GM21526 (cell line): ENCODE results near the gene CLCN7.

ENCODE experiments used
- ATAC-seq: cut with Tn5 transposase; IDR thresholded peaks from one replicate; pipeline ENCODE4 v1.9.1; 2021; ENCODE audit warnings: moderate library complexity; ENCODE audit not compliant: unreplicated experiment, low FRiP score

Gene CLCN7

GRCh38 chr16:1503110-1503955 is 28.5 kb upstream of the CLCN7 start:
- ATAC-seq, result no peak

DNA sequence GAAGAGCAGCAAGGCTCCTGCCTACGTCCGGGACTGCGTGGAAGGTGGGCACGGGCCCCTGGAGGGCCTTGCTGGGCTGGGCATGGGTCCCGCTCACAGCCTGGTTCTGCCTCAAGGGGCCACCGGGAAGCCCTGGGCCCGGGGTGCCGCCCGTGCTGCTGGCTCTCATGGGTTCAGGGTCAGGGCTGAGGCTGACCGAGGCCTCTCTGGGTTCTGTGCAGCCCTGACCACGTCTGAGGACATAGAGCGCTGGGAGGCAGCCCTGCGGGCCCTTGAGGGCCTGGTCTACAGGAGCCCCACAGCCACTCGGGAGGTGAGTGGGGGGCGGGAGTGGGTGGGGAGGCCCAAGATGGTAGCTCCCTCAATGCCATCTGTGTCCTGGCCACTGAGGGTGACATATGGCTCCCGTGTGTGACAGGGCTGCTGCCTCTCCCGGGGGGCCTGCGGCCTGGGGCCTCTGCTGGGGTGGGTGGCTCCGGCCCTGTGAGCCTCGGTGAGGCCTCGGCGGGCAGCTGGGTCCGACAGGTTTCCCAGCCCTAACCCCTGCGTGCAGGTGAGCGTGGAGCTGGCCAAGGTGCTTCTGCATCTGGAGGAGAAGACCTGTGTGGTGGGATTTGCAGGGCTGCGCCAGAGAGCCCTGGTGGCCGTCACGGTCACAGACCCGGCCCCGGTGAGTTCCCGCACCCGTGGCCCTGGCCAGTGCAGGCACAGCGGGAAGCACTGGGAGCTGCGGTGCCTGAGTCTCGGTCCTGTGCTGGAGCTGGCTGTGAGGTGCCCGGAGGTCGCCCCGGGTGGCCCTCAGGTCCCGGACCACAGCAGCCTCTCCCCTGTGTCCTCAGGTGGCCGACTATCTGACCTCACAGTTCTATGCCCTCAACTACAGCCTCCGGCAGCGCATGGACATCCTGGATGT is 27.5 kb upstream of the CLCN7 start:
- ATAC-seq, result no peak

- ATAC-seq, result no peak
Observed at GRCh38 chr16:1501630-1502029, 26.8 kb upstream of the CLCN7 start.

DNA sequence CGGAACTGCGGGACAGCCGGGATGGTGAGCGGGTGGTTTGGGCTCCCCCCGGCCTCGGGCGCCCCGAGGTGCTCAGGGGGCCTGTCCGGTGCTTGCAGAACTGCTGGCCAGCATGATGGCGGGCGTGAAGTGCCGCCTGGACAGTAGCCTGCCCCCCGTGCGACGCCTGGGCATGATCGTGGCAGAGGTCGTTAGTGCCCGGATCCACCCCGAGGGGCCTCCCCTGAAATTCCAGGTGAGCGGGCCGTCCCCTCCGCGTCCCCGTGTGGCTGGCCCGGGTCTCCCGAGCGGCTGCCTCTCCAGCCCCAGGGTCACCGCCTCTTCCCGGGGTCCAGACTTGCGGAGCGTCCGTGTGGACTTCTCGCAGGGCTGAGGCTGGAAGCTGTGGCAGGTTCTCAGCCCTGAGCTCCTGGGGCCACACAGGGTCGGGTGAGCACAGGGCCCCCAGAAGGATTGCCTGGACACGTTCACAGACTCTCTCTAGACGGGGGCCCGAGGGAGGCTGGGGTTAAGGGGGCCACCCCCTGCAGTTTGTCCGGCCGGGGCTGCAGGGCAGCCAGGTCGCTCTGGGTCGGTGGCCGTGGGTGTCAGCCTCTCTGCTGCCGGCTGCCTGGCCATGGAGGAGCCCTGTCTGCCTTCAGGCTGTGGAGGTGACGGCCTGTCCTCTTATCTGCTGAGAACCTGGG is 25.8 kb upstream of the CLCN7 start:
- no peak for ATAC-seq

DNA sequence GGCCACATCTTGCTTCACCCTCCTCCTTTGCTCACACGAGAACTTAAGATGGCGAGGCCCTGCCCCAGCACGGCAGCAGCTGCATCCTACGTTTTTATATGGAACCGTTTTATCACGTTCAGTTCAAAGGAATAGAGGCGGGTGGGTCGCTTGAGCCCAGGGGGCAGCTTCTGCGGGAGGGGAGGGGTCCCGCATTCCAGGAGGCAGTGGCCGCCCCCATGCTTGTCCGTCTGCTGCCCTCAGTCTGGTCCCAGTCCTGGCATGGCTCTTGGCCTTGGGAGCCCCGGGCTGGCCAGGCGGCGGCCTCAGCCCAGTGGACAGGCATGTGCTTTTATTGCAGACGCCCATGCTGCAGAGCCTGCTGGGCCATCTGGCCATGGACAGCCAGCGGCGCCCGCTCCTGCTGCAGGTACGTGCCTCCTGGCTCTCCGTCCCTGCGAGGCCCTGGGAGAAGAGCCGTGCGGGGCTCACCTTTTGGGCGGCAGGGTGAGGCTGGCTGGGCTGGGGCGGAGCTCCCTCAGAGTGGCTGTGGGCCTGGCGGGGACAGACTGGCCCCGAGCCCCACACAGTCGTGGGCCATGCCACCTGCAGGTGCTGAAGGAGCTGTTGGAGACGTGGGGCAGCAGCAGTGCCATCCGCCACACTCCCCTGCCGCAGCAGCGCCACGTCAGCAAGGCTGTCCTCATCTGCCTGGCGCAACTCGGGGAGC is 25.1 kb upstream of the CLCN7 start:
- ATAC-seq, result no peak

GRCh38 chr16:1498899-1499676 is 24.3 kb upstream of the CLCN7 start:
- ATAC-seq, result no peak

- ATAC-seq, result no peak
Observed at GRCh38 chr16:1497014-1497598, 22.3 kb upstream of the CLCN7 start.

GRCh38 chr16:1496464-1496863 is 21.6 kb upstream of the CLCN7 start:
- no peak for ATAC-seq

DNA sequence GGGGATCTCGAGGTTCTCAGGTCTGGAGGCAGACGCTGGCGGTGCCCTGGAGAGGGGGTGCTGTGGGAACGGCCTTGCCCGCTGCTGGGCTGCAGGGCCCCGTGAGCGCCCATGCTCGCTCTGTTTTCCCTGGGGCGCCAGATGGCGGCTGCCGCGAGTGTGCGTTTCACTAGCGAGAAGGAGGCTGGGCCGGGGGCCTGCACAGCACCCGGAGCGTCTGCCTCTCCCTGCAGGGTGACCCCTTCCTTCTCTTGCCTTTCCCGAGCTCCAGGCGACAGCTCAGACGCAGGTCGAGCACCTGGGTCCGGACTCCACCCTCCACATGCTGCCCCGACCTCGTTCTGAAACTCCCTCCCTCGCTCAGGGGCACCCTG is 21.0 kb upstream of the CLCN7 start:
- no peak for ATAC-seq

DNA sequence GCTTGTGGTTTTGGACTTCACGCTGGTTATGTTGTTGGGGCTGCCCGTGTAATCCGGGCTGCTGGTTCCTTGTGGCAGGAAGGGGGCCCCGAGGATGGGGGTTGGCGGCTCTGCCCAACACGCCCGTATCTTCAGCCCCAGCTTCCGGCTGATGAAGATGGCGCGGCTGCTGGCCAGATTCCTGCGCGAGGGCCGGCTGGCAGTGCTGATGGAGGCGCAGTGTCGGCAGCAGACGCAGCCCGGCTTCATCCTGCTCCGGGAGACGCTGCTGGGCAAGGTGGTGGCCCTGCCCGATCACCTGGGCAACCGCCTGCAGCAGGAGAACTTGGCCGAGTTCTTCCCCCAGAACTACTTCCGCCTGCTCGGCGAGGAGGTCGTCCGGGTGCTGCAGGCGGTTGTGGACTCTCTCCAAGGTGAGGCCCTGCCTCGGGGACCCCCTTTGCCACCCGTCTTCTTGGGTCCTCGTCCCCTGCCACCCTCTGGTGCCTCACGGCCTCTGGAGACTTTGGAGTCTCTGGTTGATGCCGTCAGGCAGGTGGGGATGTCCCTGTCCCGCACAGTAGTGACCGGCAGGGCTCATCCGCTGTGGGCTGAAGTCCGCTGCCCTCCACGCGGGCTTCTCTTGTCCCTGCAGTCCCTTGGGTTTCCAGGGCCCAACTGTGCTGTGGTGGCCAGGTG is 20.5 kb upstream of the CLCN7 start:
- no peak for ATAC-seq

DNA sequence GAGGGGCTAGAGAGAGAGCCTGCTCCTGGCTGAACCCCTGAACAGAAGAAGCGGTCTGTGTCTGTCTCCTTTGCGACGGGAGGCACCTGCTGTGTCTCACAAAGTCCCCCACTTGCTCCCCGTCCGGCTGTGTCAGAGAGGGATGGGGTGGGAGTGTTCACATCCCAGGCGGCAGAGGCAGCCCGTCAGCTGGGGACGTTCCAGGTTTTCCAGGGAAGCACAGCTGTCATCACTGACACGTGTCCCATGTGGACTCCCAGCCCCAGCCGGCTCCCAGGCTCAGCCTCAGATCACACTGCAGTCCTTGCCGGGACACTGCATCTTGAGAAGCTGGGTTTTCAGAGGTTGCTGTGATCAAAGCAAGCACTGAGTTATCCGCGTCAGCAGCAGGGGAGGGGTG is 19.9 kb upstream of the CLCN7 start:
- ATAC-seq, result no peak

- no peak for ATAC-seq
Observed at GRCh38 chr16:1494129-1494640, 19.4 kb upstream of the CLCN7 start.

GRCh38 chr16:1493746-1494094 is 18.9 kb upstream of the CLCN7 start:
- ATAC-seq, result no peak

- ATAC-seq, result no peak
Observed at GRCh38 chr16:1492923-1493745, 18.3 kb upstream of the CLCN7 start, which contains the start of gene TELO2. Gene TELO2 (plus strand): TSS chr16:1493360. CDS start chr16:1494282, 922 bp downstream.

- ATAC-seq, result no peak
Observed at GRCh38 chr16:1492082-1492922, 17.5 kb upstream of the CLCN7 start.

DNA sequence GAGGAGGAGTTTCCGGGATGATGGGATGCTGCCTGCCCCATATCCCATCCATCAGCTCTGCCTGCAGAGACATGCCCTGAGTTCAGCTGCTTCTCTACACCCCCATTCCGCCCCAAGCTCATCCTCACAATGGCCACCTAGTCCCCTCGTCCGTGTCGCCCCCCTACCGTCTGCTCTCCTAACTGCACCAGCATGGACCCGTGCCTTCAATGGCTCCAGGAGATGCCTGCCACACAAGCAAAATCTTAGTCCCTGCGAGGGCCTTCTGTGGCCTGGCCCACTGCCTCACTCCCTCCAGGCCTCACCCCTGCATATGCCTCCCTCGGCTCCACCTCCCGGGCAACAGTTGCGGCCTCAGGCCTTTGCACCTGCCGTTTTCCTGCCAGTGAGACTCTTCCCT is 16.5 kb upstream of the CLCN7 start:
- no peak for ATAC-seq

DNA sequence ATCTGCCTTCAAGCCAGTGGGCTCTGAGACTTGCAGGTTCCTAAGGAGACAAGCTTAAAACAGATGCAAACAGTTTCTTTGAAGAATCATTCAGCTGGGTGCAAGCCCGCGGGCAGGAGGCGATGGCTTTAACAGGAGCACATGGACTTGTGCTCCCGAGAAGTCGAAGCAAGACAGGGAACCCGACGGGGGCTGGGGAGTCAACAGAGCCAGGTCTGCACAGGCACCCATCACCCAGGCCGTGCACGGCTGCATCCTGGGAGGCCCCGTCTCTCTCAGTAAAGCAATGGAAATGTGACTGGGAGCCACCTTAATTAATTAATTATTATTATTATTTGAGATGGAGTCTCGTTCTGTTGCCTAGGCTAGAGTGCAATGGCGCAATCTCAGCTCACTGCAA is 14.2 kb upstream of the CLCN7 start:
- no peak for ATAC-seq
